Panc1 (cell line): ENCODE results near the gene OLIG1. TPM values are rescaled to one million over a fixed set of nuclear protein-coding genes. Genes with fewer than 3 reads are reported as not detected.

Experiments
- ATAC-seq: fragments of 200-7000 bp; cut with Tn5 transposase; 2 replicates; pipeline ENCODE4 v1.9.1; 2020; ENCODE audit warnings: mild to moderate bottlenecking, moderate library complexity
- BruUV-seq: library from RNA; stranded (reverse); fragments of 400-500 nt; replicated peaks from 2 replicates; lab custom pipeline; 2021; lab: Mats Ljungman, UMichigan
- CTCF ChIA-PET: fragments of 300-600 bp; sonication (Branson Sonifier 250); formaldehyde crosslinking; loops from one replicate; lab custom pipeline; 2022; ENCODE audit warnings: antibody characterized with exemption; lab: Charles Lee
- POLR2A ChIA-PET: fragments of 300-600 bp; sonication (Branson Sonifier 250); formaldehyde crosslinking; loops from one replicate; lab custom pipeline; 2022; ENCODE audit warnings: antibody characterized with exemption; lab: Charles Lee
- DNase-seq: peaks from one replicate; pipeline ENCODE4 v3.0.0-alpha.2; 2010; ENCODE audit warnings: low read depth, low spot score
- H3K27ac ChIP-seq: 2 replicates; pipeline ENCODE4 v1.5.1; 2011; ENCODE audit warnings: mild to moderate bottlenecking, low read length, inconsistent platforms
- H3K27me3 ChIP-seq: fragments of 200-500 bp; sonication (Bioruptor generic); 2 replicates; pipeline ENCODE4 v1.6.0; 2014; ENCODE audit warnings: low read length, inconsistent platforms; ENCODE audit not compliant: control insufficient read depth, insufficient read depth
- H3K36me3 ChIP-seq: fragments of 200-500 bp; sonication (Bioruptor generic); 2 replicates; pipeline ENCODE4 v1.5.1; 2014; ENCODE audit warnings: inconsistent platforms, mild to moderate bottlenecking, low read length, moderate library complexity; ENCODE audit not compliant: control insufficient read depth, insufficient read depth
- H3K4me1 ChIP-seq: 2 replicates; pipeline ENCODE4 v1.5.1; 2011; ENCODE audit warnings: inconsistent platforms, mild to moderate bottlenecking, low read length, moderate library complexity; ENCODE audit not compliant: control insufficient read depth, insufficient read depth
- H3K4me3 ChIP-seq, 2 experiments: 2 replicates each; pipeline ENCODE4 v1.5.1; 2011 to 2012; ENCODE audit warnings: low read depth in 2 of 2, low read length in 2 of 2, mild to moderate bottlenecking in 2 of 2, inconsistent platforms in 1 of 2, moderate library complexity in 1 of 2
- H3K9me3 ChIP-seq: fragments of 200-500 bp; sonication (Bioruptor generic); 2 replicates; pipeline ENCODE4 v1.5.1; 2014; ENCODE audit warnings: low read depth, mild to moderate bottlenecking, inconsistent platforms, low read length, moderate library complexity; ENCODE audit not compliant: control insufficient read depth, insufficient read depth
- CTCF ChIP-seq: fragments of 450-650 bp; IDR thresholded peaks from 2 replicates; pipeline ENCODE4 v1.5.1; 2017; ENCODE audit warnings: mild to moderate bottlenecking
- POLR2AphosphoS5 ChIP-seq: IDR thresholded peaks from 2 replicates; pipeline ENCODE4 v1.6.1; 2012; ENCODE audit warnings: mild to moderate bottlenecking, low read depth, low read length, moderate library complexity
- REST ChIP-seq, 2 experiments: IDR thresholded peaks; 2 replicates each; pipeline ENCODE4 v1.6.1; 2011 to 2012; ENCODE audit warnings: low read depth in 2 of 2, control low read depth in 1 of 2, low read length in 1 of 2, mild to moderate bottlenecking in 1 of 2, moderate library complexity in 1 of 2; ENCODE audit not compliant: insufficient read depth in 1 of 2
- SIN3A ChIP-seq: IDR thresholded peaks from 2 replicates; pipeline ENCODE4 v1.6.1; 2012; ENCODE audit warnings: low read depth, mild to moderate bottlenecking, low read length, moderate library complexity, borderline replicate concordance; ENCODE audit not compliant: insufficient read depth
- TCF7L2 ChIP-seq: IDR thresholded peaks from 2 replicates; pipeline ENCODE4 v1.6.1; 2011; ENCODE audit warnings: mild to moderate bottlenecking, low read depth, low read length, inconsistent platforms
- in situ Hi-C: cut with HindIII; loops from 2 replicates; pipeline ENCODE4 v1.10.0; 2016; ENCODE audit warnings: low sequenced_read_pairs, low pct_unique_long_range_greater_than_20kb
- intact Hi-C: fragments of 100-400 bp; cut with micrococcal nuclease; formaldehyde crosslinking; loops from one replicate; pipeline ENCODE4 v1.10.0; 2022; ENCODE audit not compliant: unreplicated experiment
- total RNA-seq: library from RNA; stranded (reverse); gene quantifications from one replicate; pipeline ENCODE4 v1.2.1, GENCODE V29; 2021; ENCODE audit not compliant: unreplicated experiment

OLIG1 gene
- total RNA-seq, 1 experiment from 2014 or later = 0.21 TPM

- BruUV-seq = no TSS peak
- TF ChIP-seq POLR2AphosphoS5 (no peak), SIN3A (no peak), REST (IDR thresholded peaks at IDR 0.05; ENCODE audit: insufficient read depth in 1 of 2, low read depth in 2 of 2, low read length in 1 of 2) (no peak), CTCF (no peak), TCF7L2 (no peak)
- H3K27me3 ChIP-seq = peaks cover 19% of the 10 kb centered on the region
- H3K36me3 ChIP-seq = no peaks in the 10 kb centered on the region
- DNase-seq (no peak), ATAC-seq (no peak)
- H3K9me3 ChIP-seq = no peaks in the 10 kb centered on the region
- no peaks in the 10 kb centered on the region; the same call in 1 of the 2 replicates for H3K4me1 ChIP-seq
- in situ Hi-C loops (no loop called here), intact Hi-C loops (no loop called here)
- H3K4me3 ChIP-seq = no peak overlapping the region
- POLR2A ChIA-PET = no interaction called here
- no peak overlapping the region for H3K27ac ChIP-seq
- CTCF ChIA-PET = no interaction called here
These were observed 38.3 kb downstream of the OLIG1 start for GRCh38 chr21:33108228-33108627.

GRCh38 chr21:33109574-33110339, 39.8 kb downstream of the OLIG1 start:
- Histone ChIP-seq H3K27me3 (peaks cover 19% of the 10 kb centered on the region), H3K4me3 (no peak overlapping the region), H3K36me3 (no peaks in the 10 kb centered on the region), H3K27ac (no peak overlapping the region), H3K9me3 (no peaks in the 10 kb centered on the region), H3K4me1 (no peaks in the 10 kb centered on the region; the same call in 1 of the 2 replicates)
- in situ Hi-C loops (no loop called here), intact Hi-C loops (no loop called here)
- ChIA-PET POLR2A (no interaction called here), CTCF (interaction anchor here (0.5 kb wide), 1 partner anchor 509 kb away, joined by 7 read pairs; no protein-coding TSS in a partner anchor)
- BruUV-seq = no TSS peak
- TF ChIP-seq SIN3A (no peak), REST (IDR thresholded peaks at IDR 0.05; ENCODE audit: insufficient read depth in 1 of 2, low read depth in 2 of 2, low read length in 1 of 2) (no peak), TCF7L2 (no peak), CTCF (no peak), POLR2AphosphoS5 (no peak)
- DNase-seq (no peak), ATAC-seq (0 out of 2 replicates have a peak, but pooled peaks have one; percentile 17)
